NCI-H748 (cell line): ENCODE results near the gene TGDS.
"Not testable (repeated sequence)": the region's sequence is repeated elsewhere in the genome, so short reads cannot be mapped to it uniquely, and the experiment has no call there.

Source experiments
- DNase-seq: peaks from one replicate; lab custom pipeline; 2025; ENCODE audit not compliant: unreplicated experiment; lab: John Stamatoyannopoulos, UW

TGDS gene

GRCh38 chr13:94553766-94554165, 42.2 kb downstream of the TGDS start:
- no peak for DNase-seq

- no peak for DNase-seq
Observed at GRCh38 chr13:94552095-94552494, 43.9 kb downstream of the TGDS start.

GRCh38 chr13:94550062-94550738, 45.8 kb downstream of the TGDS start:
- DNase-seq, result peak; percentile 86

- peak; percentile 95 for DNase-seq
Observed at GRCh38 chr13:94549232-94550061, 46.5 kb downstream of the TGDS start.

GRCh38 chr13:94548821-94549231, 47.1 kb downstream of the TGDS start:
- peak; percentile 87 for DNase-seq

- no peak for DNase-seq
Observed at GRCh38 chr13:94548382-94548781, 47.6 kb downstream of the TGDS start.

- no peak for DNase-seq
Observed at GRCh38 chr13:94546061-94546839, 49.7 kb downstream of the TGDS start.

- no peak for DNase-seq
Observed at GRCh38 chr13:94544922-94545321, 51.0 kb downstream of the TGDS start.

GRCh38 chr13:94542917-94543316, 53.0 kb downstream of the TGDS start:
- DNase-seq, result no peak

- DNase-seq, result no peak
Observed at GRCh38 chr13:94537740-94538630, 58.0 kb downstream of the TGDS start.

- no peak for DNase-seq
Observed at GRCh38 chr13:94535775-94536174, 60.2 kb downstream of the TGDS start.

- DNase-seq, result no peak
Observed at GRCh38 chr13:94535231-94535630, 60.7 kb downstream of the TGDS start.

- DNase-seq, result no peak
Observed at GRCh38 chr13:94534166-94534565, 61.8 kb downstream of the TGDS start.

GRCh38 chr13:94532278-94532677, 63.7 kb downstream of the TGDS start:
- not testable (repeated sequence) for DNase-seq

- DNase-seq, result not testable (repeated sequence)
Observed at GRCh38 chr13:94526956-94527355, 69.0 kb downstream of the TGDS start.

- DNase-seq, result no peak
Observed at GRCh38 chr13:94525781-94526180, 70.2 kb downstream of the TGDS start.

GRCh38 chr13:94524407-94524806, 71.5 kb downstream of the TGDS start:
- no peak for DNase-seq
